Measurements from ENCODE around the gene ANKRD60. TPM values are rescaled to one million over a fixed set of nuclear protein-coding genes. Genes with fewer than 3 reads are reported as not detected.

Gene ANKRD60
- total RNA-seq, 4 donors from 2014 or later = not detected

DNA sequence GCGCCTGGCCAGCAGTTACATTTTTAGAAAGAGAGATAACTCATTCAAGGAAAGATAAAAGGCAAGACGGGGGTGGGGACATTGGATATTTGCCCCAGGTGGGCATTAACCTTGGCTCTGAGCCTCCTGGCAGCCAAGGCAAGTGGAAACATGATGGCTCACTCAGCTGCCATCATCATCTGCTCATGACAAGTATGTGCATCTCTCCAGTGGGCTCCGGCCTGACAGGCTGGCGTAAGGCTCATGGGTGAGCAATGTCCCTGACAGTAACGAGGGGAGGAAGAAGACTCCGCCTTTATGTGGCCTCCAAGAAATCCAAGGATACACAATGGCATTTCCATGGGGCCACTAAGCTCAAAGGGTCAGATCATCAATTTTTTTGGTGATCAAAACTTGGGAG is 13.3 kb downstream of the ANKRD60 start:
- Histone ChIP-seq H3K27ac (no peak overlapping the region), H3K27me3 (peaks cover 47% of the 10 kb centered on the region), H3K4me1 (peaks cover 0 to under 1% (median 0%) of the 10 kb centered on the region in 4 donors), H3K36me3 (no peaks in the 10 kb centered on the region), H3K4me3 (no peak overlapping the region), H3K9me3 (peaks cover 0 to 5% of the 10 kb centered on the region in 2 donors)
- intact Hi-C loops (cut with DNase I; ENCODE audit: low total_unique reads) (no loop called here), in situ Hi-C loops (cut with MboI; ENCODE audit: low pct_ligation_motif_present in 1 of 4, low pct_unique_long_range_greater_than_20kb in 1 of 4, low sequenced_read_pairs in 3 of 4) (loop anchor here (10.0 to 25.0 kb wide), 4 partner anchors 700 to 1128 kb away; partner anchors contain the start of gene RBM38 (in 2 of the 4))
- TF ChIP-seq, protein P1, sequence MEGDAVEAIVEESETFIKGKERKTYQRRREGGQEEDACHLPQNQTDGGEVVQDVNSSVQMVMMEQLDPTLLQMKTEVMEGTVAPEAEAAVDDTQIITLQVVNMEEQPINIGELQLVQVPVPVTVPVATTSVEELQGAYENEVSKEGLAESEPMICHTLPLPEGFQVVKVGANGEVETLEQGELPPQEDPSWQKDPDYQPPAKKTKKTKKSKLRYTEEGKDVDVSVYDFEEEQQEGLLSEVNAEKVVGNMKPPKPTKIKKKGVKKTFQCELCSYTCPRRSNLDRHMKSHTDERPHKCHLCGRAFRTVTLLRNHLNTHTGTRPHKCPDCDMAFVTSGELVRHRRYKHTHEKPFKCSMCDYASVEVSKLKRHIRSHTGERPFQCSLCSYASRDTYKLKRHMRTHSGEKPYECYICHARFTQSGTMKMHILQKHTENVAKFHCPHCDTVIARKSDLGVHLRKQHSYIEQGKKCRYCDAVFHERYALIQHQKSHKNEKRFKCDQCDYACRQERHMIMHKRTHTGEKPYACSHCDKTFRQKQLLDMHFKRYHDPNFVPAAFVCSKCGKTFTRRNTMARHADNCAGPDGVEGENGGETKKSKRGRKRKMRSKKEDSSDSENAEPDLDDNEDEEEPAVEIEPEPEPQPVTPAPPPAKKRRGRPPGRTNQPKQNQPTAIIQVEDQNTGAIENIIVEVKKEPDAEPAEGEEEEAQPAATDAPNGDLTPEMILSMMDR (IDR thresholded peaks at IDR 0.05) = no peak
- TF ChIP-seq EP300 (IDR thresholded peaks at IDR 0.05; ENCODE audit: low read depth) (no peak), POLR2AphosphoS5 (IDR thresholded peaks at IDR 0.05) (no peak), POLR2A (IDR thresholded peaks at IDR 0.05) (no peak)
- DNase-seq = no peak
- 93 to 100% methylated on average over 1 to 6 of the region's 6 CpGs for WGBS, 2 donors (ENCODE audit: low coverage in 1 of 2)

DNA sequence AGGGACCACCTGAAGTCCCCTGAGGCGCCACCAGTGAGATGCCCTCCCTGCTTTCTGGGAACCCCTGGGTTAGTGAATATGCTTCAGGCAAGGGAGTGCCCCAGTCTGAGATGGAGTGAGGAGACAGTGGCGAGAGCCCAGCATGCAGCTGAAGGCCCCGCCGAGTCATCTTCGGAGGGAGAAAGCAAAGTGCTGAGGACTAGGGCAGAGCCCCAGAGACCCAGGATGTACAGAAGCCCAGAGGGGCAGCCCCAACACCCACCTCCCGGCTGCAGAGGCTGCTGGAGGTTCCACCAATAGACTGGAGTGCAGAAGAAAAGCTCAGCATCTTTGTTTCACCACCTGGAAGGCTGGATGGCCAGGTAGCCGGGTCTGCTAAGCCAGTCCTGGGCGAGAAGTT is 14.1 kb downstream of the ANKRD60 start:
- Histone ChIP-seq H3K4me1 (peaks cover 0 to 8% (median 0%) of the 10 kb centered on the region in 4 donors), H3K9me3 (peaks cover 0 to 5% of the 10 kb centered on the region in 2 donors), H3K4me3 (no peak overlapping the region), H3K27me3 (peaks cover 43% of the 10 kb centered on the region), H3K36me3 (no peaks in the 10 kb centered on the region), H3K27ac (no peak overlapping the region)
- no peak for TF ChIP-seq POLR2A (IDR thresholded peaks at IDR 0.05)
- no peak for TF ChIP-seq POLR2AphosphoS5 (IDR thresholded peaks at IDR 0.05)
- no peak for TF ChIP-seq EP300 (IDR thresholded peaks at IDR 0.05; ENCODE audit: low read depth)
- TF ChIP-seq, protein P1 (IDR thresholded peaks at IDR 0.05) = no peak
- 75 to 83% methylated on average over 1 to 8 of the region's 8 CpGs for whole genome bisulfite sequencing, 2 donors (ENCODE audit: low coverage in 1 of 2)
- in situ Hi-C loops (cut with MboI; ENCODE audit: low pct_ligation_motif_present in 1 of 4, low pct_unique_long_range_greater_than_20kb in 1 of 4, low sequenced_read_pairs in 3 of 4) = loop anchor here (5.0 to 25.0 kb wide), 5 partner anchors 612 to 1127 kb away; partner anchors contain the start of gene RBM38 (in 2 of the 4)
- DNase-seq = no peak
- intact Hi-C loops (cut with DNase I; ENCODE audit: low total_unique reads) = no loop called here

DNA sequence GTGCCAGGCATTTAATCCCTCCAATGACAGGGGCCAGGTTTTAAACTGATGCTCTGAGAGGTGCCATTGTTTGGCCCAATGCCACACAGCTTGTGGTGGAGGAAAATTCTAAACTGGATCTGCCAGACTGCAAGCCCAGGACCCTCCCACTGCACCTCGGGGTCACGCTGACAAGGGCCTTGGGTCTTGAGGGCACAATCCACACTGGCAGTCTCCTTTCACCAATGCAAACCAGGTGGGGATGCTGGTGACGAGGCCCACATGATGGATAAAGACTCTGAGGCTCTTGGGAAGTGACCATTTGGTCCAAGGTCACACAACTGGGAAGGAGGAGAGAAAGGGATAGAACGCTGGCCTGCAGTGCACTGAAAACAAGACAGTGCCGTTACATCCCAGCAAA is 14.7 kb downstream of the ANKRD60 start:
- WGBS, 2 donors (ENCODE audit: low coverage in 1 of 2) = 76 to 83% methylated on average over 3 to 5 of the region's 5 CpGs
- in situ Hi-C loops (cut with MboI; ENCODE audit: low pct_ligation_motif_present in 1 of 4, low pct_unique_long_range_greater_than_20kb in 1 of 4, low sequenced_read_pairs in 3 of 4) (loop anchor here (5.0 to 25.0 kb wide), 5 partner anchors 611 to 1126 kb away; partner anchors contain the start of gene RBM38 (in 2 of the 4)), intact Hi-C loops (cut with DNase I; ENCODE audit: low total_unique reads) (no loop called here)
- DNase-seq = no peak
- TF ChIP-seq POLR2A (IDR thresholded peaks at IDR 0.05) = no peak
- TF ChIP-seq, protein P1 (IDR thresholded peaks at IDR 0.05) = no peak
- TF ChIP-seq EP300 (IDR thresholded peaks at IDR 0.05; ENCODE audit: low read depth) = no peak
- TF ChIP-seq POLR2AphosphoS5 (IDR thresholded peaks at IDR 0.05) = no peak
- Histone ChIP-seq H3K4me1 (peaks cover 0 to 8% (median 0%) of the 10 kb centered on the region in 4 donors), H3K36me3 (no peaks in the 10 kb centered on the region), H3K9me3 (peaks cover 0 to 2% of the 10 kb centered on the region in 2 donors), H3K4me3 (no peak overlapping the region), H3K27me3 (peaks cover 43% of the 10 kb centered on the region), H3K27ac (no peak overlapping the region)

DNA sequence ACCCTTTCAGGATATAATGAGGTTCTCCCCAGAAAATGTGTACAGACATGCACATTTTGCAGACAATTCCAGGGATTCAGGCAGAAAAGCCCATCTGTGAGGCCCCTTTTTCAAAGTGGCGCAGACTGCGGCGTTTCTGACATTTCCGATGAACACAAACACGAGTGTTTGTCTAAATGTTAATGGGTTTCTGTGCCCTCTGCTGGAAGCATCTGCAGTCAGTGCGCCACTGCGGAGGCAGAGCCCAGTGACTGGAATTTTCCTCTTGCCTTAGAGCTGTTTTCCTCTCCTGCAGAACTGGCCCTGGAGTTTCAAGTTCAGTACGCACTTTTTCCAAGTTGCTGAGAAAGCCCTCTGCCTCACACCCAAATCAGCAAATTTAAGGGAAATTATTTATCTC is 15.3 kb downstream of the ANKRD60 start:
- DNase-seq = no peak
- intact Hi-C loops (cut with DNase I; ENCODE audit: low total_unique reads) = no loop called here
- TF ChIP-seq POLR2AphosphoS5 (IDR thresholded peaks at IDR 0.05) (no peak), EP300 (IDR thresholded peaks at IDR 0.05; ENCODE audit: low read depth) (no peak), POLR2A (IDR thresholded peaks at IDR 0.05) (no peak)
- TF ChIP-seq, protein P1 (IDR thresholded peaks at IDR 0.05) = no peak
- no peak overlapping the region for H3K27ac ChIP-seq
- peaks cover 0 to 8% (median 0%) of the 10 kb centered on the region in 4 donors for H3K4me1 ChIP-seq
- peaks cover 43% of the 10 kb centered on the region for H3K27me3 ChIP-seq
- H3K9me3 ChIP-seq = no peaks in the 10 kb centered on the region
- in situ Hi-C loops (cut with MboI; ENCODE audit: low pct_ligation_motif_present in 1 of 4, low pct_unique_long_range_greater_than_20kb in 1 of 4, low sequenced_read_pairs in 3 of 4) = loop anchor here (5.0 to 25.0 kb wide), 5 partner anchors 611 to 1126 kb away; partner anchors contain the start of gene RBM38 (in 2 of the 4)
- no peaks in the 10 kb centered on the region for H3K36me3 ChIP-seq
- no peak overlapping the region for H3K4me3 ChIP-seq
- 48 to 49% methylated on average over 4 to 8 of the region's 8 CpGs for WGBS, 2 donors (ENCODE audit: low coverage in 1 of 2)

Measured in transverse colon (tissue), 4 donors.